ENCODE data around the gene CPSF7.

CPSF7 gene

GRCh38 chr11:61429691-61430582 is at the start of gene CPSF7, which contains the start of gene SDHAF2:
Gene CPSF7 (minus strand): TSS chr11:61429975. CDS start chr11:61429235, 740 bp downstream.
Gene SDHAF2 (plus strand): TSS chr11:61430124. CDS start chr11:61430147, 23 bp downstream.
- Histone ChIP-seq H3K4me3 (peak within 1 kb of the TSS; percentile 92), H3K27ac (peak within 1 kb of the TSS; percentile 96 to 97)
- DNase-seq (ENCODE audit: low spot score): peak; percentile 97
- no peak for TF ChIP-seq CTCF (IDR thresholded peaks at IDR 0.05)

GRCh38 chr11:61477727-61478148 is 48.0 kb upstream of the CPSF7 start:
- H3K27ac ChIP-seq: peak overlapping the region in 1 of 2 donors; percentile 38
- no peak for DNase-seq (ENCODE audit: low spot score)
- TF ChIP-seq CTCF (IDR thresholded peaks at IDR 0.05): peak; percentile 93

GRCh38 chr11:61477126-61477525 is 47.4 kb upstream of the CPSF7 start:
- no peak for TF ChIP-seq CTCF (IDR thresholded peaks at IDR 0.05)
- no peak overlapping the region for H3K4me3 ChIP-seq
- H3K27ac ChIP-seq: peak overlapping the region in 1 of 2 donors; percentile 38
- DNase-seq (ENCODE audit: low spot score): no peak

More at GRCh38 chr11:61477727-61478148, 48.0 kb upstream of the CPSF7 start:
- no peak overlapping the region for H3K4me3 ChIP-seq

- no peak for TF ChIP-seq CTCF (IDR thresholded peaks at IDR 0.05)
- H3K27ac ChIP-seq: no peak overlapping the region
- DNase-seq (ENCODE audit: low spot score): no peak
- H3K4me3 ChIP-seq: no peak overlapping the region
Observed at GRCh38 chr11:61476371-61476770, 46.6 kb upstream of the CPSF7 start.

- peak overlapping the region in 1 of 2 donors; percentile 71 for H3K27ac ChIP-seq
- no peak for DNase-seq (ENCODE audit: low spot score)
- no peak overlapping the region for H3K4me3 ChIP-seq
- no peak for TF ChIP-seq CTCF (IDR thresholded peaks at IDR 0.05)
Observed at GRCh38 chr11:61475433-61475832, 45.7 kb upstream of the CPSF7 start.

GRCh38 chr11:61474013-61474643 is 44.4 kb upstream of the CPSF7 start:
- Histone ChIP-seq H3K4me3 (no peak overlapping the region), H3K27ac (peak overlapping the region in 1 of 2 donors; percentile 71)
- no peak for DNase-seq (ENCODE audit: low spot score)
- no peak for TF ChIP-seq CTCF (IDR thresholded peaks at IDR 0.05)

All from coronary artery (tissue), 2 donors.